HEK293 (cell line): ENCODE data around the gene RIN2.

ENCODE experiments used
- GLIS1 ChIP-seq: fragments of 450-650 bp; formaldehyde crosslinking; IDR thresholded peaks from 2 replicates; pipeline ENCODE4 v1.5.1; 2016; ENCODE audit warnings: missing biosample characterization, missing genetic modification characterization
- REST ChIP-seq: fragments of 450-650 bp; formaldehyde crosslinking; IDR thresholded peaks from 2 replicates; pipeline ENCODE4 v1.5.1; 2016; ENCODE audit warnings: missing biosample characterization, missing genetic modification characterization
- TRIM28 ChIP-seq: IDR thresholded peaks from 2 replicates; pipeline ENCODE4 v1.6.1; 2011; ENCODE audit warnings: low read length, control low read depth, borderline replicate concordance
- ZFHX2 ChIP-seq: fragments of 450-650 bp; formaldehyde crosslinking; conservative IDR thresholded peaks from 2 replicates; pipeline ENCODE4 v1.5.1; 2016; ENCODE audit warnings: missing biosample characterization, missing genetic modification characterization
- ZFP3 ChIP-seq: fragments of 450-650 bp; formaldehyde crosslinking; IDR thresholded peaks from 2 replicates; pipeline ENCODE4 v1.5.1; 2016; ENCODE audit warnings: low read depth, missing biosample characterization, missing genetic modification characterization
- ZFP41 ChIP-seq: fragments of 450-650 bp; formaldehyde crosslinking; IDR thresholded peaks from 2 replicates; pipeline ENCODE4 v1.5.1; 2016; ENCODE audit warnings: missing biosample characterization, missing genetic modification characterization, borderline replicate concordance
- ZNF140 ChIP-seq: fragments of 450-650 bp; formaldehyde crosslinking; IDR thresholded peaks from 2 replicates; pipeline ENCODE4 v1.5.1; 2016; ENCODE audit warnings: missing biosample characterization, missing genetic modification characterization
- ZNF600 ChIP-seq: fragments of 450-650 bp; formaldehyde crosslinking; IDR thresholded peaks from 2 replicates; pipeline ENCODE4 v1.5.1; 2016; ENCODE audit warnings: missing biosample characterization, missing genetic modification characterization
- TF ChIP-seq, protein P1 (sequence below): fragments of 450-650 bp; formaldehyde crosslinking; IDR thresholded peaks from 2 replicates; pipeline ENCODE4 v1.5.1; 2016; ENCODE audit warnings: missing biosample characterization, missing genetic modification characterization

DNA sequence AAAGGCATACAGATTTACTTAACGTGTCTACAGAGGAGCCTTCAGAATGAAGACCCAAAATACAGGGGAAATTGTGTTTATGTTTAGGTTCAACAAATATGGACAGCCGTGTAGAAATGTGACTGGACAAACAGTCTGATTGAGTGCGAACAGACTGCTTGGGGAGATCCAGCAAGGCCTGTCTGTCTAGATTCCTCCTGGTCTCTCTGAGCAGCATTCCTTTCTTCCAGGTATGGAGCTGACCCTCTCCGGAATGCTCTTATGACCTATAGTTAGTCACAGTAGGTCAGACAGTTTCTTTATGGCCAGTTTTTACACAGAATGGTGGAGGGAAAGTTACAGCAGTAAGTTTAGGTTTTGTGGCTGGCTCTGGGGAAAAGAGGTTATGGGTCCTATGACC is 9.0 kb downstream of the RIN2 start:
- TF ChIP-seq REST: no peak
- TF ChIP-seq TRIM28: no peak
- TF ChIP-seq ZNF600: no peak
- no peak for TF ChIP-seq GLIS1 (tag by site-specific recombination)
- TF ChIP-seq ZNF140 (tag by site-specific recombination): no peak
- TF ChIP-seq ZFHX2: no peak
- TF ChIP-seq, protein P1, sequence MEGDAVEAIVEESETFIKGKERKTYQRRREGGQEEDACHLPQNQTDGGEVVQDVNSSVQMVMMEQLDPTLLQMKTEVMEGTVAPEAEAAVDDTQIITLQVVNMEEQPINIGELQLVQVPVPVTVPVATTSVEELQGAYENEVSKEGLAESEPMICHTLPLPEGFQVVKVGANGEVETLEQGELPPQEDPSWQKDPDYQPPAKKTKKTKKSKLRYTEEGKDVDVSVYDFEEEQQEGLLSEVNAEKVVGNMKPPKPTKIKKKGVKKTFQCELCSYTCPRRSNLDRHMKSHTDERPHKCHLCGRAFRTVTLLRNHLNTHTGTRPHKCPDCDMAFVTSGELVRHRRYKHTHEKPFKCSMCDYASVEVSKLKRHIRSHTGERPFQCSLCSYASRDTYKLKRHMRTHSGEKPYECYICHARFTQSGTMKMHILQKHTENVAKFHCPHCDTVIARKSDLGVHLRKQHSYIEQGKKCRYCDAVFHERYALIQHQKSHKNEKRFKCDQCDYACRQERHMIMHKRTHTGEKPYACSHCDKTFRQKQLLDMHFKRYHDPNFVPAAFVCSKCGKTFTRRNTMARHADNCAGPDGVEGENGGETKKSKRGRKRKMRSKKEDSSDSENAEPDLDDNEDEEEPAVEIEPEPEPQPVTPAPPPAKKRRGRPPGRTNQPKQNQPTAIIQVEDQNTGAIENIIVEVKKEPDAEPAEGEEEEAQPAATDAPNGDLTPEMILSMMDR: no peak
- TF ChIP-seq ZFP3: no peak
- no peak for TF ChIP-seq ZFP41 (tag by site-specific recombination)
